Mammary microvascular endothelial cell (primary cell): ENCODE measurements around the gene SELENOO. TPM values are rescaled to one million over a fixed set of nuclear protein-coding genes. Genes with fewer than 3 reads are reported as not detected.

Experiments
- total RNA-seq: library from RNA; depleted of rRNA; stranded (reverse); fragments of >200 nt; gene quantifications from 2 replicates; pipeline ENCODE4 v1.2.3, GENCODE V29; 2015

Gene SELENOO, protein sequence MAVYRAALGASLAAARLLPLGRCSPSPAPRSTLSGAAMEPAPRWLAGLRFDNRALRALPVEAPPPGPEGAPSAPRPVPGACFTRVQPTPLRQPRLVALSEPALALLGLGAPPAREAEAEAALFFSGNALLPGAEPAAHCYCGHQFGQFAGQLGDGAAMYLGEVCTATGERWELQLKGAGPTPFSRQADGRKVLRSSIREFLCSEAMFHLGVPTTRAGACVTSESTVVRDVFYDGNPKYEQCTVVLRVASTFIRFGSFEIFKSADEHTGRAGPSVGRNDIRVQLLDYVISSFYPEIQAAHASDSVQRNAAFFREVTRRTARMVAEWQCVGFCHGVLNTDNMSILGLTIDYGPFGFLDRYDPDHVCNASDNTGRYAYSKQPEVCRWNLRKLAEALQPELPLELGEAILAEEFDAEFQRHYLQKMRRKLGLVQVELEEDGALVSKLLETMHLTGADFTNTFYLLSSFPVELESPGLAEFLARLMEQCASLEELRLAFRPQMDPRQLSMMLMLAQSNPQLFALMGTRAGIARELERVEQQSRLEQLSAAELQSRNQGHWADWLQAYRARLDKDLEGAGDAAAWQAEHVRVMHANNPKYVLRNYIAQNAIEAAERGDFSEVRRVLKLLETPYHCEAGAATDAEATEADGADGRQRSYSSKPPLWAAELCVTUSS
- 20.2 and 20.3 TPM in 2 replicates for total RNA-seq

DNA sequence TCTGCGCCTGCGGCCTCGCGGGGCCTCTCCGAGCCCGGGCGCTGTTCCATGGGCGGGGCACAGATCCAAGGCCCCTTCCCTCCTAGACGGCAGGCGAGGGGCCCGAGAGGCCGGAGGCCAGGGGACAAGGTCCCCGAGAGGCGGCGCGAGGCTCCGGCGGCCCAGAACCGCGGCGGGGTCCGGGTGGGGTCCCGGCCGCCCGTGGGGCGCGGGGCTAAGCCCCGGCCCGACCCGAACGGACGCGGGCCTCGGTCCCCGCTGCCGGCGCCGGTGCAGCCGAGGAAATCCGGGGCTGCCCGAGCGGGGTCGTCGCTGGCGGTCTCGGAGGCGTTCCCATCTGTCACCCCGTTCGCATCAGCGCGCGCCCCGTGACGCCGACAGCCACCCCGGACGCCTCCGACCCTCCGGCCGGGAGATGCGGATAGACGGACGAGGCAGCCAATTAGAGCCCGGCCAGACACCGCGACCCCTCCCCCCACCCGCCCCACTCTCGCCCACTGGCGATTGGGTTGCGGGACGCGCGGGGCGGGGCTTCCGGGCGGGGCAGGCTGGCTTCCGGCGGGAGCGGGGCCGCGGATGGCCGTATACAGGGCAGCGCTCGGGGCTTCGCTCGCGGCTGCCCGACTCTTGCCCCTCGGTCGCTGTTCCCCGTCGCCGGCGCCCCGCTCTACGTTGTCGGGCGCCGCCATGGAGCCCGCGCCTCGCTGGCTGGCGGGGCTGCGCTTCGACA, at the start of gene SELENOO:
Gene SELENOO (plus strand): TSS at position 551 of the 730 bp plus-strand sequence. CDS start 26 bp downstream, at position 577.

DNA sequence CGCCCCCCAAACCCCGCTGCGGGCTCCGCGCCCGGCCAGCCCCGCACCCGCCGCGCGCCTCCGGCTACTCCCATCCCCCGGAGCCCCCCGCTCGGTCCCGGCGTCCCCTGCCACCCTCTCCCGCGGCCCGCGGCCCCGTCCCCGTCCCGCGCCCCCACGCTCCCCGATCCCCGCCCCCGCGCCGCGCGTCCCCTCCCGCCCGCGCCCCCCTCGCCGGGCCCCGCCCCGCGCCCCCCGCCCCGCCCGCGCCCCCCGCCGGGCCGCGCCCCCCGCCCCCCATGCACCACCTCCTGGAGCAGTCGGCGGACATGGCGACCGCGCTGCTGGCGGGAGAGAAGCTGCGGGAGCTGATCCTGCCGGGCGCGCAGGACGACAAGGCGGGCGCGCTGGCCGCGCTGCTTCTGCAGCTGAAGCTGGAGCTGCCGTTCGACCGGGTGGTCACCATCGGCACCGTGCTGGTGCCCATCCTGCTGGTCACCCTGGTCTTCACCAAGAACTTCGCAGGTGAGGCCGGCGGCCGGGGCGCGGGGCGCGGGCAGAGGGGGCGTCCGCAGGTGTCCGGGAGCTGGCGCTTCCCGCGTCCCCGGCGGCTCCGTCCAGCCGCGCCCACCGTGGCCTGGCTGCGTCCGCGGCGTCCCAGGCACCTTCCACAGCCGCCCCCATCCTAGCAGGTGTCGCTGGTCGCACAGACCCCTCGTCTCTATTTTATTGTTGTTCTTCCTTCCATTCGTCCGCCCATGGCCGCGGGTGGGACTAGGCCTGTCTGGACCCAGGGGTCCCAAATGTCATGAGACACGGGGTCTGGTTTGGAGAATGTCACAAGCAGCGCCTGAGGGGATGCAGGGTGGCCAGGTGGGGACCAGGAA, 30.1 kb upstream of the SELENOO start, which contains the start of gene PANX2:
Gene PANX2 (plus strand): TSS at position 279 of the 866 bp plus-strand sequence. CDS start 0 bp downstream, at position 279.

DNA sequence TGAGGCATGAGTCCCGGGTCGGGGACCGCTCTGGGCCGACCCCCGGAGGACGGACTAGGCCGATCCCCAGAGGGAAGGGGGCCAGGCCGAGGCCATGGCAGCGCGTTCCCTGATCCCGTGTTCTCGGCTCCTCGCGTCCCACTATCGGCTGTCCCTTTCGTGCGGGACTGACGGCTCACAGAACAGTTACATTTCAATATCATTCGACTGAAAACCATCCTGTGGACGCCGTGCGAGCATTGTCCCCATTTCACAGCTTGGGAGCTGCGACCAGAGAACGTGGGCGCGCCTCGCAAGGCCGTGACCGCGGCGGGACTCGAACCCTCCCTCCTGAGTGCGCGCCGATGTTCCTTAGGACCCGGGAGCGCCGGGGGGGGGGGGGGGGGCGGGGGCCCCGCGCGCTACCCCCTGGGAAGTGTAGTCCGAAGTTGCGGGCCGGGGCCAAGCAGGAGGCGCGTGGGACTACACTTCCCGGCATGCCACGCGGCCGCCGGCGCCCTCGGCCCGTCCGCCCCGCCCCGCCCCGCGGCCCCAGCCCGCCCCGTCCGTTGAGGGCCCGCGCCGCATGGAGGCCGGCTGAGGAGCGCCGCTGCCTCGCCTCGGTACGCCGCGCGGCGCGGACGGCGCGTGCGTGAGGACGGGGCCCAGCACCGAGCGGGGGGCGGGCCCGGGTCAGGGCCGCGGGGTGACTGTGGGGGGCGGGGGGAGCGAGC, 15.3 kb upstream of the SELENOO start, which contains the start of gene TRABD:
Gene TRABD (plus strand): TSS at position 539 of the 713 bp plus-strand sequence. CDS start 7,148 bp downstream, outside the sequence.

DNA sequence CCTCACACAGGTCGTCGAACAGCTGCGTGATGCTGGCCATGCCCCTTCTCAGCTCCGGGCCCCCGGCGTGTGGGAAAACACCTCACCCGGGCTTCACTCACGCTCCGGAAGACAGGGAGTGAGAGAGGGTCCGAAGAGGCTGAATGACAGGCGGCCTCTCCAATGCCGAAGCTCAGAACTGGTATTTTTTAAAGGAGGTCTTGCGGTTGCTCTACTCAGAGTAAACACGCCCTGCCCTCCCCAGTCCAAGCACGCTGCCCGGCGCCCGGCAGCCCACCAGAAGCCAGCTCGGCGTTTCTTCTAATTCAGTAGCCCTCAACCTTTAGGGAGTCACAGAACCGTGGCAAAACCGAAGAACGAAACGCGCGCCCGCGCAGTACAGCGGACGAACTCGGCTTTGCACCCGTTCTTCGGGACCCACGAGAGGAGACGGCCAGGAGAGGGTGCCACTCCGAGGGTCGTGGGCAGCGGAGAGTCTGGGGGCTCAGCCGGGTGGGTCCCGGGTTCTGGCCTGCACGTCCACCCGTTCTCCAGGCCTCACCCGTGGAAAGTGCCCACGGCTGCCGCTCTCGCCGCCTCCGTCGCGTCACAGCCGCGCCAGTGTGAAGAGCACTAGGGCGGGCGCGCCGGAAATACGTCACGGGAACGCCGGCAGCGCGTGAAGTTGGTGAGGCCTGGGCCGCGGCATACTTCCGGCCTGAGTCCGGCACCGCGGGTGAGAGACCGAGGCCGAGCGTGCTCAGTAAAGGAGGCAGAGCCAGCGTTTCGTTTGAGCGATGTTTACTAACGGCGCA, 43.8 kb downstream of the SELENOO start, which contains the start of gene TUBGCP6:
Gene TUBGCP6 (minus strand): TSS at position 604 of the 794 bp plus-strand sequence. CDS start 564 bp downstream, at position 40.

DNA sequence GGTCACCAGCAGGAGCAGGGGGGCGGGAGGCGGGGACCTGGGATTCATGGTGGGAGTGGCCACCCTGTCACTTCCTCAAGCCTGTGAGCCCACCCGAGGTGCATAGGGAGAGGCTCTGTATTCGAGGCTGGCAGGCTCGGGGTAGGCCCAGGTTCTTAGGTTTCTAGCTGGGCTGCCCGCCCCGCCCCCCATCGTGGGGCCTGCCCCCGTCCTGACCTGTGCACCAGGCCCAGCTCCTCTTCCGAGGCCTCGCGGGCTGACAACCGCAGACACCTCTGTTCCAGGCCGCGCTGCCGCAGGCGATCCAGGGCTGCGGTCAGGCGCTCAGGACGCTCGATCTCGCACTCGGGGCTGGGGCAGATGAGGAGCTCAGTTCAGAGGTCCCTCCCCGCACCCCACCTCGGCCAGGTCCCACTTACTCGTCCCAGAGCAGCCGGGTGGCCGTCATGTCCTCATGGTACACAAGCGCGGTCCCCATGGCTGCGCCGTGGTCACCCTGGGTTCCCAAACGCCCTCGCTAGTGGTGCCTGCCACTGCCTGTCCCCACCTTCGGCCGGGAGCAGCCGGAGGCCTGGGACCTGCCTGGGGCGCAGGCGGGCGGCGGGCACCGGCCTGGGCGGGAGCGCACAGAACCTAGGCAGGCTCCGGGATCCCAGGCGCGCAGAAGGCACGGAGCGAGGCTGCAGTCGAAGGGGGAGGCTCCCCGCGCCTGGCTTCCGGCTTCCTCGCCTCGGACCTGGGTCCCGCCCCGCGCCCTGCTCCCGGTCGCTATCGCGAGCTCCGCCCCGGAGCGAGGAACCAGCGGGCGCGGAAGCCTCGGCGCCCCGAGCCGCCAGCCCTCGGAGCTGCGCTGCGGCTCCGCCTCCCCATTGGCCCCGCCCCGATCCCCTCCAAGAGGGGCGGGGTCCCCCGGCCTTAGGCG, 50.0 kb downstream of the SELENOO start, which contains the start of gene HDAC10:
Gene HDAC10 (minus strand): TSS at position 711 of the 922 bp plus-strand sequence. CDS start 233 bp downstream, at position 478.

DNA sequence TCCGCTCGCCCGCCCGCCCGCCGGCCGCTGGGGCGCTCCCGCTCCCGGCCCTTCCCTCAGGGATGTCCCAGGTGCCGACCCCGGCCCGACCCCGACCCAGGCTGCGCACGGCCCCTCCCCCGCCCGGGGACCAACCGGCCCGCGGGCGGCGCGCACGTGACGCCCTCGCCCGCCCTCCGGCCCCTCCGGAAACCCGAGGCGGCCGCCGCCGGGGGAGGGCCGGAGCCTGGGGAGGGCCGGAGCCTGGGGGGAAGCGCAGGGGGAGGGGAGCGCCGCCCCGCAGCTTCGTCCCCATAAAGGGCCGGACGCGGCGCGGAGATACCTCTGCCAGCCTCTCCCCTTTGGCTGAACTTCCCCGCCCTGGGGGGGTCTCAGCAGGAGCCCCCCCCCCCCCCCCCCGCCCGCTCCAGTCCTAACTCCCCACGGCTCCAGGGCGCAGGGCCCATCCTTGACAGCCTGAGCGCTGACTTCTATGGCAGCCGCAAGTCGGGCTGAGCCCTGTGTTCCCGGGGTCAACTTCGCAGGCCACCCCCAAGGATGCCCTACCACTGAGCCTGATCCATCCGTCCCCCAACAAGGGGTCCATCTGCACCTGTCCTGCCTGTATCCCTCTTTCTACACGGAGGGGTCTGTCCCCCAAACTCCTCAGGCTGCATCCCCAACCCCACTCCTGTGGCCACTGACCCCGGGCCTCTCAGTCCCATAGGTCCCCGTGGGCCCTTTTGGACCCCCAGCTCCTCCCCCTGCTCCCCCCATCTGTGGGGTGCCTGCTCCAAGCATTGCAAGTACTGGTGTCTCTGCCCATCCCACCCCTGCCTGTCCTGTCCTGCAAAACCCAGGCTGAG, 61.0 kb downstream of the SELENOO start, which contains the start of gene MAPK12:
Gene MAPK12 (minus strand): TSS at position 69 of the 845 bp plus-strand sequence. CDS start 174 bp downstream, outside the sequence.

Other genes starting within 250 kb of the SELENOO start
- gene PIM3, start 240.2 kb upstream of the SELENOO start, total RNA-seq, result 118 and 122 TPM in 2 replicates
- under 0.01 TPM in 1 of 2 replicates, not detected in the other for gene IL17REL, start 188.2 kb upstream of the SELENOO start, total RNA-seq
- not detected in 2 replicates for gene TTLL8, start 142.7 kb upstream of the SELENOO start, total RNA-seq
- not detected in 2 replicates for gene MLC1, start 115.6 kb upstream of the SELENOO start, total RNA-seq
- 5.2 and 6.7 TPM in 2 replicates for gene MOV10L1, start 111.0 kb upstream of the SELENOO start, total RNA-seq
- gene PANX2, start 30.3 kb upstream of the SELENOO start, total RNA-seq, result 0.39 and 0.87 TPM in 2 replicates
- gene TRABD, start 15.1 kb upstream of the SELENOO start, total RNA-seq, result 38.4 and 42.3 TPM in 2 replicates
- 19.9 and 21.1 TPM in 2 replicates for gene TUBGCP6, start 44.0 kb downstream of the SELENOO start, total RNA-seq
- 18.3 and 31.2 TPM in 2 replicates for gene HDAC10, start 50.3 kb downstream of the SELENOO start, total RNA-seq
- 53.5 and 56.0 TPM in 2 replicates for gene MAPK12, start 60.7 kb downstream of the SELENOO start, total RNA-seq
- gene MAPK11, start 69.4 kb downstream of the SELENOO start, total RNA-seq, result 28.7 and 36.6 TPM in 2 replicates
- 68.6 and 71.5 TPM in 2 replicates for gene PLXNB2, start 106.6 kb downstream of the SELENOO start, total RNA-seq
- 3.0 and 3.4 TPM in 2 replicates for gene DENND6B, start 126.0 kb downstream of the SELENOO start, total RNA-seq
- gene PPP6R2, start 142.3 kb downstream of the SELENOO start, total RNA-seq, result 39.8 and 41.1 TPM in 2 replicates